Naive B cell (primary cell): ENCODE measurements around the gene METTL16. TPM values are rescaled to one million over a fixed set of nuclear protein-coding genes. Genes with fewer than 3 reads are reported as not detected.

Experiments
- ATAC-seq, 2 donors: fragments of 150-1000 bp; cut with Tn5 transposase; 2 replicates each; pipeline ENCODE4 v1.10.0; 2021; ENCODE audit warnings: low read depth in 2 of 2, mild to moderate bottlenecking in 2 of 2, moderate library complexity in 2 of 2
- DNase-seq: peaks from one replicate; pipeline ENCODE4 v3.0.0; 2022
- H3K27ac Mint-ChIP-seq, 6 donors: one replicate each; pipeline ENCODE4 v1.8.0; 2020 to 2022; ENCODE audit warnings: mild to moderate bottlenecking in 6 of 6, mixed read lengths in 6 of 6, moderate library complexity in 5 of 6, inconsistent platforms in 2 of 6
- H3K27me3 Mint-ChIP-seq, 3 donors: one replicate each; pipeline ENCODE4 v1.8.0; 2021 to 2022; ENCODE audit warnings: mixed read lengths in 3 of 3, mild to moderate bottlenecking in 1 of 3
- H3K36me3 Mint-ChIP-seq, 2 donors: one replicate each; pipeline ENCODE4 v1.8.0; 2020 to 2022; ENCODE audit warnings: mixed read lengths in 2 of 2, inconsistent platforms in 1 of 2, mild to moderate bottlenecking in 1 of 2
- H3K4me1 Mint-ChIP-seq, 3 donors: one replicate each; pipeline ENCODE4 v1.8.0; 2020 to 2022; ENCODE audit warnings: mixed read lengths in 3 of 3, inconsistent platforms in 1 of 3, mild to moderate bottlenecking in 1 of 3, moderate library complexity in 1 of 3
- H3K4me3 Mint-ChIP-seq, 8 donors: one replicate each; pipeline ENCODE4 v1.8.0; 2020 to 2022; ENCODE audit warnings: mild to moderate bottlenecking in 8 of 8, mixed read lengths in 8 of 8, moderate library complexity in 8 of 8, inconsistent platforms in 2 of 8
- H3K9me3 Mint-ChIP-seq, 7 donors: one replicate each; pipeline ENCODE4 v1.8.0; 2020 to 2022; ENCODE audit warnings: mixed read lengths in 7 of 7, mild to moderate bottlenecking in 5 of 7, inconsistent platforms in 2 of 7, moderate library complexity in 1 of 7
- polyA plus RNA-seq, 6 donors: library from polyadenylated mRNA; unstranded; fragments of 300-500 nt; fragmentation: Illumina TruSeq; gene quantifications; one replicate each; pipeline ENCODE4 v1.2.3, GENCODE V29; 2021; ENCODE audit warnings: low read depth in 6 of 6

Gene METTL16
- polyA plus RNA-seq, 6 donors from 2014 or later: 11.9 to 34.3 (median 20.8) TPM

- peak overlapping the region; percentile 90 to 99 (median 97) for H3K4me3 Mint-ChIP-seq
- H3K36me3 Mint-ChIP-seq: no peaks in the 10 kb centered on the region
- peaks cover 55 to 64% (median 57%) of the 10 kb centered on the region in 3 donors for H3K4me1 Mint-ChIP-seq
- peak overlapping the region; percentile 98 to 100 (median 99) for H3K27ac Mint-ChIP-seq
- peak; percentile 100 for DNase-seq
- no peaks in the 10 kb centered on the region for H3K27me3 Mint-ChIP-seq
- peak; percentile 58 to 63 for ATAC-seq
- H3K9me3 Mint-ChIP-seq: no peaks in the 10 kb centered on the region
Measured at GRCh38 chr17:2392252-2393173, 119.2 kb downstream of the METTL16 start.

GRCh38 chr17:2391597-2392251 is 120.0 kb downstream of the METTL16 start:
- H3K9me3 Mint-ChIP-seq: no peaks in the 10 kb centered on the region
- ATAC-seq: no peak
- peak overlapping the region; percentile 88 to 99 (median 97) for H3K4me3 Mint-ChIP-seq
- DNase-seq: no peak
- H3K27ac Mint-ChIP-seq: peak overlapping the region; percentile 98 to 100 (median 99)
- H3K4me1 Mint-ChIP-seq: peaks cover 50 to 56% (median 51%) of the 10 kb centered on the region in 3 donors
- H3K36me3 Mint-ChIP-seq: no peaks in the 10 kb centered on the region
- H3K27me3 Mint-ChIP-seq: no peaks in the 10 kb centered on the region

DNA sequence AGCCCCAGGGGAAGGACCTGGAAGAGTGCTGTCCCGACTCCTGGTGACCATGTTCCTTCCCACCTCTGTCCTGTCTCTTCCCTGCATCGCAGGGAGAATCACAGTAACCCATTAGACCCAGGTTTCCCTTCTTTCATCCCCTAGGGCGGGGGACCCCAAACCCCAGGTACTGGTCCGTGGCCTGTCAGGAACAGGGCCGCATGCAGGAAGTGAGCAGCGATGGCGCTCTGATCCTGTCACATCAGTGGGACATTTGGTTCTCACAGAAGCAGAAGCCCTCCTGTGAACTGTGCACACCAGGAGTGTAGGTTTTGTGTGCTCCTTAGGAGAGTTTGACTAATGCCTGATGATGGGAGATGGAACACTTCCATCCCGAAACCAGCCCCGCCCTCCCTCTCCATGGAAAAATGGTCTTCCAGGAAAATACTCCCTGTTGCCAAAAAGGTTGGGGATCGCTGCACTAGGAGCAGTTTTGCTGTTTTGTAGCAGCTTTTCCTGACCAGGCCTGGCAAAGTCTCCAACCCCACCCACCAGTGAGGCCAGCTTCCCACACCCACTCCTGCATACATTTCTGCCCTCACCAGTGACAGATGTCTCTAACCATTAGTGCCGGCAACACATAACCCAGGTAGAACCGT is 121.4 kb downstream of the METTL16 start:
- Mint-ChIP-seq H3K4me1 (peaks cover 39 to 43% (median 42%) of the 10 kb centered on the region in 3 donors), H3K4me3 (peak overlapping the region in 4 of 8 donors; percentile 57 to 68 (median 62)), H3K27ac (peak overlapping the region in 4 of 6 donors; percentile 63 to 99 (median 92)), H3K36me3 (no peaks in the 10 kb centered on the region), H3K27me3 (no peaks in the 10 kb centered on the region), H3K9me3 (no peaks in the 10 kb centered on the region)
- DNase-seq: no peak
- no peak for ATAC-seq

- Mint-ChIP-seq H3K27me3 (no peaks in the 10 kb centered on the region), H3K9me3 (no peaks in the 10 kb centered on the region), H3K4me1 (peaks cover 31 to 38% (median 36%) of the 10 kb centered on the region in 3 donors), H3K4me3 (peak overlapping the region in 1 of 8 donors; percentile 36), H3K36me3 (no peaks in the 10 kb centered on the region), H3K27ac (peak overlapping the region; percentile 66 to 90 (median 76))
- ATAC-seq (no peak), DNase-seq (no peak)
Measured at GRCh38 chr17:2388683-2389055, 123.0 kb downstream of the METTL16 start.

- H3K36me3 Mint-ChIP-seq: no peaks in the 10 kb centered on the region
- H3K9me3 Mint-ChIP-seq: no peaks in the 10 kb centered on the region
- H3K4me1 Mint-ChIP-seq: peaks cover 31 to 38% (median 36%) of the 10 kb centered on the region in 3 donors
- H3K27ac Mint-ChIP-seq: peak overlapping the region; percentile 66 to 90 (median 76)
- no peak for ATAC-seq
- DNase-seq: no peak
- no peaks in the 10 kb centered on the region for H3K27me3 Mint-ChIP-seq
- peak overlapping the region in 1 of 8 donors; percentile 36 for H3K4me3 Mint-ChIP-seq
Measured at GRCh38 chr17:2388020-2388682, 123.5 kb downstream of the METTL16 start.

DNA sequence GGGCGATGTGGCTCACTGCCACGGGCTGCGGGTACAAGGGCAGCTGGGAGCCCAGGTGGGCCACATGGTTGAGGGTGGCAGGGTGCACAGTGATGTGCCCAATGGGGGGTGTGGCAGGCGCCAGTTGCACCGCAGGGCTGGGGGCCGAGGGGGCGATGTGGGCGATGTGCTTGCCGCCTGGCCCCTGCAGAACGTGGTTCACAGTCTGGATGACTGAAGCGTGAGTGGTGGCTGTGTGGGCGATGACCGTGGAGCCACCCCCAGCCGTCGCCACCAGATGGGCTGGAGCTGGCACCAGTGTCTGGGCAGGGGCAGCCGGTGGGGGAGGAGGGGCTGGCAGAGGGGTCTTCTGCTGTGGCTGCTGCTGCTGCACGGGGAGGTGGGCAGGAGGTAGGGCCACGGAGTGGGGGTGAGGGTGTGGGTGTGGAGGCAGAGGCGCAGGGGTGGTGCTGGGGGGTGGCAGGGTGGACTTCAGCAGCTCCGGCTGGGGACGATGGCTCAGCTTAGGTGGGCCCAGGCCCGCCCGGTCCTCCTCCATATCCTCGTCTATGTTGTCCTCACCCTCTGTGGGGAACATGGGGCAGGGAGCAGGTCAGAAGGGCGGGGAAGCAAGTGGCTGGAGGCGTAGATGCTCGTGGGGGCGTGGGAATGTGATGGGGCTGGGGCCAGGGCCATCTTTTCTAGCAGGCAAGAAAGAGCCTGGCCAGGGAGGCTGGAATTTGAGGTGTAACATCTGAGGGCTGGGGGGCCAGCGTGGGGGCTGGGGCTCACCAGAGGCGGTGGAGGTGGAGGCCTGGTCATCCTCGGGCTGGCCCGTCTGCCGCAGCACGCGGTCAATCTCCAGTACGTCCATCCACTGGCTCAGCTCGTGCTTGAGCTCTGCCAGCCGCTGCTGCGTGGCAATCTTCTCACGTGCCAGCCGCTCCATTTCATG is 124.3 kb downstream of the METTL16 start:
- Mint-ChIP-seq H3K36me3 (no peaks in the 10 kb centered on the region), H3K4me1 (peaks cover 29 to 40% (median 40%) of the 10 kb centered on the region in 3 donors), H3K27me3 (no peaks in the 10 kb centered on the region), H3K9me3 (no peaks in the 10 kb centered on the region), H3K4me3 (peak overlapping the region in 1 of 8 donors; percentile 39), H3K27ac (peak overlapping the region in 1 of 6 donors; percentile 83)
- DNase-seq: no peak
- no peak for ATAC-seq

DNA sequence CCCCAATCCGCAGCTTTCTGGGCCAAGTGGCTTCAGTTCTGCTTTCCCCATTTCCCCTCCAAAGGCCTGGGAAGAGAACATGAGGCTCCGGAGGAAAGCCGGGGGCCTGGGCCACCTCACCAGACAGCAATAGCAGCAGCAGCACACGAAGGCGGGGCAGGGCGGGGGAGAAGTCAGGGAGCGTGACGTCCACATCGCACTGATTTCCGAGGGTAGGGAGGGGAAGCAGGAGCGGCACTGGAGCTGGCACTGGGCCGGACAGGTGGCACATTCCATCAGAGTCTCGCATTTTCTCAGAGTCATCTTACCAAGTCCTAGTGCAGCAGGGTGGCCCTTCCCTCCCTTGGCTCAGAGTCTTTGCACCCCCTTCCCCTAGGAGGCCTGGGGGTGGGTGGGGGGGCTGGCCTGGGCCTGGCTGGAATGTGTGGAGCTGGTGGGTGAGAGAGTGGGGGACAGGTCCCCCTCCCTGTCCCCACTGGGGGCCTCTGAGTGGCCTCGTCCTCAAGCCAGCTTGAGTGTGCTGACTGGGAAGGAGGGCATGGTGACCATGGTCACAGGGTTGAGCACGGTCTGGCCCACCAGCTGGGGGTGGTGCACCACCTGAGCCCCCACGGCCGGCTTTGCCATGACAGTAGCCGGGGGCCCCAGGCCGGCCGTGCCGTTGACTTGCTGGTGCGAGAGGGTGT is 125.1 kb downstream of the METTL16 start:
- Mint-ChIP-seq H3K27ac (no peak overlapping the region), H3K9me3 (no peaks in the 10 kb centered on the region), H3K36me3 (no peaks in the 10 kb centered on the region), H3K4me3 (peak overlapping the region in 1 of 8 donors; percentile 59), H3K27me3 (no peaks in the 10 kb centered on the region), H3K4me1 (peaks cover 21 to 32% (median 32%) of the 10 kb centered on the region in 3 donors)
- ATAC-seq: no peak
- DNase-seq: no peak

DNA sequence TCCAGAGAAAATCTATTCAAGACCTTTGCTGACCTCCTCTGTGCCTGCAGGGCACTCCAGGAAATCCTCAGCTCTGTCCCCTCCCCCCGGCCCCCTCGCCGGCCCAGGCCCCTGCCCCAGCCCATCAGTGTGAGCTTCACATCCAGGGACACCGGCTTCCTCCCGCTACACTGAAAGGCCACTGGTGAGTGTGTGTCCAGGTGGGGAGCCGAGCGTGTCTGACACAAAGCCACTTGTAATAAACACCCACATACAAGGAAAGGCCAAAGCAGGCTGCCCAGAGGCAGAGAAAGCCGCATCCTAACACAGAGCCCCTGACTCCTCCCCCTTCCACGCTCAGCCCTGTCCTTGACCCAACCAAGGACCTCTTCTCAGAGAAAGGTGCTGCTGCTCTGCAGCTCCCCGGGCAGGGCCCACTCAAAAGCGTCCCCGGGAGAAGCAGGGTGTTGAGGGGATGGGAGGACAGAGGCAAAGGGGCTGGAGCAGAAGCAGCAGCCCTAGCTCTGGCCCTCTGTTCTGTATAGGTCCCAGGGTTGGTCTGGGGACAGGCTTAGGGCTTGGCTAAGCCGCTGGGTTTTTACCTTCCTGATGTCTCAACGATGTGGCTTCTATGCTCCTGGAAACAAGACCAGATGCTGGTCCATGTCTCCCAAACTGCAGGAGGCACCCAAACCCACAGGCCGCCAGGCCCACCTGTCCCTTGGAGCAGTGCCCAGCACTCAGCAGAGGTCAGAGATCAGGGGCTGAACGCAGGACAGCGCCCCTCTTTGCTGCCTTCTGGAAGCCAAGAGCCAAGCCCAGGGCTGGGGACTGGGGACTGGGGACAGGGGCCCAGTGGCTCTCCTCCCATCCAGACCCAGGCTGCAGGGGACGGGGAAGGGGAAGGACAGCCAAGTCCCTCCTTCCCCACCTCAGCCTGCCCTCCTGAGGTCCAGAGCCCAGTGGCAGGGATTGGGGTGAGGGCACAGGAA is 126.2 kb downstream of the METTL16 start:
- DNase-seq (no peak), ATAC-seq (no peak)
- no peaks in the 10 kb centered on the region for H3K9me3 Mint-ChIP-seq
- H3K27me3 Mint-ChIP-seq: no peaks in the 10 kb centered on the region
- H3K27ac Mint-ChIP-seq: no peak overlapping the region
- H3K4me1 Mint-ChIP-seq: peaks cover 18 to 29% (median 23%) of the 10 kb centered on the region in 3 donors
- H3K36me3 Mint-ChIP-seq: no peaks in the 10 kb centered on the region
- H3K4me3 Mint-ChIP-seq: peak overlapping the region in 1 of 8 donors; percentile 15

GRCh38 chr17:2384439-2385127 is 127.1 kb downstream of the METTL16 start:
- ATAC-seq: no peak
- Mint-ChIP-seq H3K9me3 (no peaks in the 10 kb centered on the region), H3K4me3 (no peak overlapping the region), H3K27ac (peak overlapping the region in 1 of 6 donors; percentile 76), H3K4me1 (peaks cover 16 to 28% (median 18%) of the 10 kb centered on the region in 3 donors), H3K36me3 (no peaks in the 10 kb centered on the region), H3K27me3 (no peaks in the 10 kb centered on the region)
- no peak for DNase-seq

DNA sequence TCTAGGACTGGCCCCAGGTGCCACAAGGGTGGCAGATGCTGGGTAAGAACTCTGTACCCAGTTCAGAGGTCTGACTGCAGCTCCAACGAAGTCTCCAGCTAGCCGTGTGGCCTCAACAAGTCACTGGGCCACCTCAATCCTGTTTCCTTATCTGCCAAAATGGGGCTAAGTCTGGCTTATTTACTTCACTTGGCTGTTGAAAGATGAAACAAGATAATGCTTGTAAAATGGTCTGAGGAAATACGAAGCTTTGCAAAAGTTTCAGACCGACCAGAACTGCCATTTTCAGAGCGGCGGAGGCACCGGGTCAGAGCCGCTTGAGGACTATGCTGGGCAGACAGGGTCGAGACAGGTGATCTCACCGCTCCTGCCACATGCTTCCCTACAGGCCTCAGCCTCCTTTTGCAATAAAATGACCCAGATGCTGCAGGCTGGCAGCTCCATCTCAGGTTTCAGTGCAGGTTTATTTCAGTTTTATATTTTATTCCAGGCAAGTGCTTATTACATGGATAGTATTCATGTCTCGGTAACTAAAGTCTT is 128.0 kb downstream of the METTL16 start:
- Mint-ChIP-seq H3K27ac (peak overlapping the region in 1 of 6 donors; percentile 76), H3K27me3 (no peaks in the 10 kb centered on the region), H3K36me3 (no peaks in the 10 kb centered on the region), H3K4me1 (peaks cover 7 to 21% (median 12%) of the 10 kb centered on the region in 3 donors), H3K4me3 (peak overlapping the region in 1 of 8 donors; percentile 42), H3K9me3 (no peaks in the 10 kb centered on the region)
- ATAC-seq (no peak), DNase-seq (no peak)
